Uterus (tissue), 4 donors: Measurements from ENCODE around the gene MAPK10. TPM values are rescaled to one million over a fixed set of nuclear protein-coding genes. Genes with fewer than 3 reads are reported as not detected.
"Not testable (repeated sequence)": the region's sequence is repeated elsewhere in the genome, so short reads cannot be mapped to it uniquely, and the experiment has no call there.

ENCODE experiments used
- DNase-seq, 2 donors: peaks; one replicate each; pipeline ENCODE4 v3.0.0-alpha.2; 2019 to 2020
- H3K27ac ChIP-seq, 2 donors: fragments of 200-600 bp; sonication (generic); 1 replicate in 1 of 2; 2 replicates in 1 of 2; pipeline ENCODE4 v1.5.1; 2016 to 2018
- H3K27me3 ChIP-seq, 2 donors: fragments of 200-600 bp; sonication (generic); one replicate each; pipeline ENCODE4 v1.5.1; 2018 to 2019; ENCODE audit warnings: control low read depth in 1 of 2
- H3K36me3 ChIP-seq, 2 donors: fragments of 200-600 bp; sonication (generic); one replicate each; pipeline ENCODE4 v1.5.1; 2019; ENCODE audit warnings: control low read depth in 1 of 2
- H3K4me1 ChIP-seq, 2 donors: fragments of 200-600 bp; sonication (generic); one replicate each; pipeline ENCODE4 v1.5.1; 2018 to 2019; ENCODE audit warnings: control low read depth in 1 of 2
- H3K4me3 ChIP-seq, 2 donors: fragments of 200-600 bp; sonication (generic); 1 replicate in 1 of 2; 2 replicates in 1 of 2; pipeline ENCODE4 v1.5.1; 2018 to 2019; ENCODE audit warnings: mild to moderate bottlenecking in 1 of 2
- H3K9me3 ChIP-seq, 2 donors: fragments of 200-600 bp; sonication (generic); one replicate each; pipeline ENCODE4 v1.5.1; 2019; ENCODE audit warnings: control low read depth in 1 of 2
- CTCF ChIP-seq, 4 experiments: fragments of 200-600 bp in 2 of 4; fragments of 450-650 bp in 2 of 4; sonication (generic) in 2 of 4; IDR thresholded peaks; one replicate each; pipeline ENCODE4 v1.5.1; 2016 to 2019; ENCODE audit warnings: antibody characterized with exemption in 4 of 4, mild to moderate bottlenecking in 2 of 4, moderate library complexity in 1 of 4
- POLR2A ChIP-seq, 2 donors: fragments of 450-650 bp; IDR thresholded peaks; one replicate each; pipeline ENCODE4 v1.6.1; 2016; ENCODE audit warnings: antibody characterized with exemption in 2 of 2, mild to moderate bottlenecking in 1 of 2, moderate library complexity in 1 of 2
- intact Hi-C: fragments of 100-400 bp; cut with DNase I; formaldehyde crosslinking; loops from one replicate; pipeline ENCODE4 v1.15.1; 2023; ENCODE audit warnings: low total_unique reads
- total RNA-seq, 4 donors: library from RNA; depleted of rRNA in 3 of 4; stranded (reverse); fragments of >200 nt in 3 of 4; gene quantifications; one replicate each; pipeline versions ENCODE4 v1.1.0 to v1.2.4, GENCODE V29; 2014 to 2023
- donor health status: DM: yes; HTN: yes; CAD: no.

Gene MAPK10
- total RNA-seq, 4 donors from 2014 or later = 38.2 to 144 (median 73.0) TPM

GRCh38 chr4:86089781-86090323, 270.0 kb downstream of the MAPK10 start:
- DNase-seq = no peak
- intact Hi-C loops = no loop called here
- no peaks in the 10 kb centered on the region for H3K36me3 ChIP-seq
- no peak overlapping the region for H3K27ac ChIP-seq
- no peaks in the 10 kb centered on the region for H3K4me1 ChIP-seq
- H3K27me3 ChIP-seq = no peaks in the 10 kb centered on the region
- H3K9me3 ChIP-seq = no peaks in the 10 kb centered on the region
- no peak overlapping the region for H3K4me3 ChIP-seq
- TF ChIP-seq CTCF (IDR thresholded peaks at IDR 0.05) (no peak), POLR2A (IDR thresholded peaks at IDR 0.05) (no peak)

- no peaks in the 10 kb centered on the region for H3K4me1 ChIP-seq
- no peak overlapping the region for H3K27ac ChIP-seq
- no peaks in the 10 kb centered on the region for H3K27me3 ChIP-seq
- DNase-seq = no peak
- no peak overlapping the region for H3K4me3 ChIP-seq
- TF ChIP-seq CTCF (IDR thresholded peaks at IDR 0.05) (no peak), POLR2A (IDR thresholded peaks at IDR 0.05) (no peak)
- no peaks in the 10 kb centered on the region for H3K36me3 ChIP-seq
- intact Hi-C loops = no loop called here
- H3K9me3 ChIP-seq = no peaks in the 10 kb centered on the region
These were observed 270.8 kb downstream of the MAPK10 start for GRCh38 chr4:86089053-86089452.

- H3K4me1 ChIP-seq, H3K4me3 ChIP-seq, H3K27me3 ChIP-seq, intact Hi-C loops, DNase-seq, H3K9me3 ChIP-seq, H3K27ac ChIP-seq, H3K36me3 ChIP-seq: not testable (repeated sequence)
These were observed 284.1 kb downstream of the MAPK10 start for GRCh38 chr4:86075796-86076195.

- TF ChIP-seq POLR2A (IDR thresholded peaks at IDR 0.05) (no peak), CTCF (IDR thresholded peaks at IDR 0.05) (no peak)
- Histone ChIP-seq H3K27me3 (no peaks in the 10 kb centered on the region), H3K36me3 (no peaks in the 10 kb centered on the region), H3K27ac (no peak overlapping the region), H3K9me3 (no peaks in the 10 kb centered on the region), H3K4me3 (no peak overlapping the region), H3K4me1 (no peaks in the 10 kb centered on the region)
- intact Hi-C loops = no loop called here
- DNase-seq = no peak
These were observed 299.5 kb downstream of the MAPK10 start for GRCh38 chr4:86060341-86060740.

GRCh38 chr4:86058621-86059020, 301.2 kb downstream of the MAPK10 start:
- Histone ChIP-seq H3K27ac (no peak overlapping the region), H3K9me3 (no peaks in the 10 kb centered on the region), H3K27me3 (no peaks in the 10 kb centered on the region), H3K4me1 (no peaks in the 10 kb centered on the region), H3K36me3 (no peaks in the 10 kb centered on the region), H3K4me3 (no peak overlapping the region)
- no peak for DNase-seq
- intact Hi-C loops = no loop called here
- TF ChIP-seq POLR2A (IDR thresholded peaks at IDR 0.05) (no peak), CTCF (IDR thresholded peaks at IDR 0.05) (no peak)

- no peak overlapping the region for H3K27ac ChIP-seq
- no peak overlapping the region for H3K4me3 ChIP-seq
- no peaks in the 10 kb centered on the region for H3K36me3 ChIP-seq
- H3K27me3 ChIP-seq = no peaks in the 10 kb centered on the region
- no peaks in the 10 kb centered on the region for H3K9me3 ChIP-seq
- no peak for DNase-seq
- intact Hi-C loops = no loop called here
- H3K4me1 ChIP-seq = no peaks in the 10 kb centered on the region
- no peak for TF ChIP-seq POLR2A (IDR thresholded peaks at IDR 0.05)
- TF ChIP-seq CTCF (IDR thresholded peaks at IDR 0.05) = no peak
These were observed 304.0 kb downstream of the MAPK10 start for GRCh38 chr4:86055898-86056297.
